NCI-H146 treated with DMSO at 0.1 percent for 48 hours (cell line): Measurements from ENCODE around the gene IMPACT.
A peak's percentile ranks its signal among the peaks of the same experiment; 100 is the strongest.

Experiments used
- DNase-seq: peaks from one replicate; lab custom pipeline; 2025; ENCODE audit not compliant: unreplicated experiment; lab: John Stamatoyannopoulos, UW

IMPACT gene

DNA sequence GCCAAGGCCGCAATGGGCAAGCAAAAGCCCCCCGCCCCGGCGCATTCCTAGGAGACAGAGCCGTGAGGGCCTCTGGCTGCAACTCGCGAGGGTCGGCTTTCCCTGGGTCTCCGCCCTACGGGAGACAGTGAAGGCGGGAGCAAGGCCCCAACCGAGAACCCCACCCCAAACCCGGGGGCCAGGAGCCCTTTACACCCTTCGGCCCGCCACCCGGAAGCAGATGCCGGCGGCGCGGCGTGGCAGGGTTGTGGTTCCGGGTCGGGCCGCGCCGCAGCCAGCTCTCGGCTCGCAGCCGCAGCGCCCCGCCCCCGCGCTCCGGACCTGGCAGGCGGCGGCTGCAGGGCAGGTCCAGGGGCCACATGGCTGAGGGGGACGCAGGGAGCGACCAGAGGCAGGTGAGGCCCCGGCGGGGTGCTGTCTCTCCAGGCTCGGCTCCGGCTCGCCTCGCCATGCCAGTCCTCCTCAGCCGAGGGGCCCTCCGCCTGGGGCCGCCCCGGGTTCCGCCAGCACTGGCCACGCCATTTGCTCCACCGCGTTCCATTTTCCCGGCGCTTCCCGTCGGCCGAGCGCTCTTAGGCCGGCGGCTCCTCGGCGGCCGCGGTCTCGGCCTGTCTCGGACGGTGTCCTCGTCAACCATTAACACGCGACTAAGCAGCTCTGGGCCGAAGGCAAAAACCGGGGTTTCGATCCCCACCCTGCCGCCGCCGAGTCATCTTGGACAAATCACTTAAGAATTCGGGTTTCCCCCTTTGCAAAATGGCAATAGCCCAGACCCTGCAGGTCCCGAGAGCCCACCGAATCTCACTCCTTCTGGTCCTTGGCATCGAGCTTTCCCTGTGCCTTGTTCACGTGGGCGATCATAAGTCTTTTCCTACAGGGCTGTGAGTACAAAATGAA is at the start of gene IMPACT:
IMPACT (plus strand) TSS at position 273 of the 897 bp plus-strand sequence; CDS start at position 360, 87 bp downstream.
- peak; percentile 95 for DNase-seq

DNA sequence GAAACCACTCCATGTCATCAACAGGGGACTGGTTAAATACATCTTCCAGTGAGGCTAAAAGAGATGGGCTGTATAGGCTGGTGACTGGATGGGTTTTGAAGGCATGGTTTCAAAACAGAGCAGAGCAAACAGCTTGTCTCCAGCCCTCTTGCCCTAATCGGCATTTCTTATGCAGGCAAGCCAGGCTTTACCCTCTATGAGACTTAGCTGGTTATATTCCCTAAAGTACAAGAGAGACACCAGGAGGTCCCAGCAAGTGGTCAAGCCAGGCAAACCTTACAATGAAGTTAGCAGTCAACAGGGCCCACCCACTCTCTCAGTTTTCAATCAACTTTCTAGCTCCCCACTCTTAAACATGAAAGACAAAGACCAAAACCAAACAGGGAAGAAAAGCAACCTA is 47.9 kb upstream of the IMPACT start:
- DNase-seq, result no peak

- DNase-seq, result no peak
These were observed 46.2 kb upstream of the IMPACT start for GRCh38 chr18:24380163-24380747.

GRCh38 chr18:24381126-24381525 is 45.3 kb upstream of the IMPACT start:
- no peak for DNase-seq

DNA sequence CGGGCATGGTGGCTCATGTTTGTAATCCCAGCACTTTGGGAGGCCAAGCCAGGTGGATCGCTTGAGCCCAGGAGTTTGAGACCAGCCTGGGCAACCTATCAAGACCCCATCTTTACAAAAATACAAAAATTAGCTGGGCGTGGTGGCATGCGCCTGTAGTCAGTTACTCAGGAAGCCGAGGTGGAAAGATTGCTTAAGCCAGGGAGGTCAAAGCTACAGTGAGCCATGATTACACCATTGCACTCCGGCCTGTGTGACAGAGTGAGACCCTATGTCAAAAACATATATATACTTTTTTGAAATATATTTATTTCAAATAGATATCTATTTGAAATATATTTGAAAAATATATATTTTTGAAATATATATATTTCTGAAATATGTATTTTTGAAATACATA is 39.8 kb upstream of the IMPACT start:
- DNase-seq, result no peak

DNA sequence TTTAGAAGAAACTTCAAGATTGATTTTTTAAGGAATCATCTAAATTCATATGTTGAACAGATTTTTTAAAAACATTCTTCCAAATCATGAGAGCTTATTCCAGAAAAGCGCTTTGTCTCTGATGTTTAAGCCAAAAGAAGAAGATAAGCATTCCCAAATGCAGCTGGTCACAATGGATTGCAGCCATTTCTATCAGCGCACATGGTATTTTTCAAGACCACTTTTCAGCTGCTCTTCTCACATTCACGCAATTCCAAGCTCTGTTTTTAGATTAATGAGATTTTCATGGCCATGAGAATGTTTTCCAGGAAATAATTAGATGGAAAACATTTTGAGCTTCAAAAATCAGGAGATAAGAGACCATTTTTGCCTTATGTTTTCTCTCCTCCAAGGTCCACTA is 37.5 kb upstream of the IMPACT start:
- DNase-seq, result no peak

- no peak for DNase-seq
These were observed 31.2 kb upstream of the IMPACT start for GRCh38 chr18:24395049-24395795.

DNA sequence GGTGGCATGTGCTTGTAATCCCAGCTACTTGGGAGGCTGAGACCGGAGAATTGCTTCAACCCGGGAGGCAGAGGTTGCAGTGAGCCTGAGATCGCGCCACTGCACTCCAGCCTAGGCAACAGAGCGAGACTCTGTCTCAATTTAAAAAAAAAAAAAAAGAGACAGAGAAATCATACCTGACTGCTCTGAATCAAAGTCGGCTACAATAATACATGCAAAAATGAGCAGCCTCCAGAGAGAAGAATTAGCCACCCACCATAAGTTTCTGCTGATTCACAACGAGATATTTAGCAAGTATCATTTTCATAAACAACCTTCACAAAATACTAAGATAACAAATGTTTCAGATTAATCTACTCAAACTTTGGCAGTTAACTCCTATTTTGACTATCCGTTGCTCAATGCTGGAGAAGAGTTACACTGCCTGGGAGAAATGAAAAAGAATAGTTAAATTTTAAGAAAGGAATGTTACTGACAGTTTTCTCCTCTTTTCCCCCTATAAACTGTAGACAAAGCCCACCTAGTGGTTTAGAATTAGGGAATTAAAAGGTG is 30.3 kb upstream of the IMPACT start:
- DNase-seq, result no peak

DNA sequence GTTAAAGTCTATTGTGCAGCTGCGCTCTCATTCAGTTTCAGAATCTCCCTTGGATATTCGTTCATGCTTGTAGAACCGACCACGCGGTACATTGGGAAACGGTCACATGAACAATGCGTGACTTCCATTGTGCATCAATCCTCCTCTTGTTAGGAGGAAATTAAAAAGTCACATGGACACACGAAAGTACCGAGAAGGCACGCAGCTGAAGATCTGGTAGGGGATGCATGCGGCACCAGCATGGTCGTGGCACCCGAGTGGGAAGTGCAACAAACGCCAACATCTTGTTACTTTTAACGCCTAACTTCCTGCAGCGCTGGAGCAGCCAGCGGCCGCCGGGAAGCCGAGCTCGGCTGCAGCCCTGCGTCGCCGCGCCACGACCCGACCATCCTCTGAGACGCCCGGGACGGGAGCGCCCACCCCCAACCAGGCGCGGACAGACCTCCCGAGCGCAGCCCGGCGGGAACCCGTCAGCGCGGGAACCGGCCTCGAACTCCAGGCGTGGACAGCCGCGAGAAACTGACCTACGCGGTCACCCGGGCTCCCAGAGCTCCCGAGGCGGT is 29.3 kb upstream of the IMPACT start:
- DNase-seq, result peak; percentile 87

- peak; percentile 97 for DNase-seq
These were observed 28.6 kb upstream of the IMPACT start, which contains the start of gene OSBPL1A for GRCh38 chr18:24397694-24398368. Gene OSBPL1A, minus strand, starts transcription at chr18:24397824. Its CDS starts 20,291 bp downstream, at chr18:24377533.

GRCh38 chr18:24398540-24398939 is 27.9 kb upstream of the IMPACT start:
- DNase-seq, result no peak

GRCh38 chr18:24400587-24400986 is 25.9 kb upstream of the IMPACT start:
- no peak for DNase-seq

GRCh38 chr18:24402209-24402785 is 24.2 kb upstream of the IMPACT start:
- no peak for DNase-seq

- no peak for DNase-seq
These were observed 23.4 kb upstream of the IMPACT start for GRCh38 chr18:24403076-24403475.

DNA sequence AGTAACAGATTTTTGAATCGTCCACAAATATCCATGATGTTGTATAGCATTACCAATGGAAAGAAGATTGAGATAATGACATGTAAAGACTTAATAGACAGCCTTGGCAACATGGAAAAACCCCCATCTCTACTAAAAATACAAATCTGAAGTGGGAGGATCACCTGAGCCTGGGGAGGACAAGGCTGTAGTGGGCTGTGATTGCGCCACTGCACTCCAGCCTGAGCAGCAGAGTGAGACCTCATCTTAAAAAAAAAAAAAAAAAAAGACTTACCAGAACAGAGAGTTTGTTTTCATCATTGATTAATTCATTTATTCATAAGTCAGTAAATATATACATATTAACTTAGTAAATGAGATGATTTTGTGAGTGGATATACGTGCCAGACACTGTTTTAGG is 21.9 kb upstream of the IMPACT start:
- DNase-seq, result no peak

DNA sequence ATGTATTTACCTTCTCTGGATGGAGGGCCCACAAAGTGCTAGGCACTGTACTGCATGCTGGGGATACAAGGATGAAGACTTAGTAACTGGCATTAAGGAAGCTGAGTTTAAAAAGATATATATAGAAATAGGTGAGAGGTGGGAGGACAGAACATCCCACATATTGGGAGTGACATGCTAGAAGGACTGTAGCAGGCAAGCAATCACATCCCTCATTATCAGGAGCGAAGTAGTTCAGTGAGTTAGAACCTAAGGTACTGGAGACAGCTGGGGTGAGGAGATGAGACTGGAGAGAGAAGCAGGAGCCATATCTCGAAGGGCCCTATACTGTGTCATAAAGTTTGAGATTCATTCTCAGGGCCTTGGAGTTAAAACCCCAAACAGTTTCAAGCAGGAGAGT is 18.0 kb upstream of the IMPACT start:
- no peak for DNase-seq

DNA sequence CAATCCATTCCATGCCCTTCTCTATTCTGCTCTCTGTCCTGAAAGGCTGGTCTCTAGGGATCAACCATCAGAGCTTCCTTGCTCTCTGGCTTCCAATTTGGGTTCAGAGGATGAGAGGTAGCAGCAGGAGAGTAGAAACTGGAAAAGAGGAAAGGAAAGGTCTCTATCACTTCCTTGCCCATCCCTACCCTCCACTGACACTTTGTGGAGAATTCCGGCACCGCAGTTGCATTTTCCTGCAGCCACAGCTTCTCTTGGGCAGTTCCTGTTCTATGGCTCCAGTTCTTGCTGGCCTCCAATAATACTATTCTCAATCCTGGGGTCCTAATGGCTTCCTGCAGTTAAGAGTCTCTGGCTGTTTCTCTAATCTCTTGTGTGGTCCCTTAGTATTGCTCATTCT is 13.3 kb upstream of the IMPACT start:
- DNase-seq, result no peak

DNA sequence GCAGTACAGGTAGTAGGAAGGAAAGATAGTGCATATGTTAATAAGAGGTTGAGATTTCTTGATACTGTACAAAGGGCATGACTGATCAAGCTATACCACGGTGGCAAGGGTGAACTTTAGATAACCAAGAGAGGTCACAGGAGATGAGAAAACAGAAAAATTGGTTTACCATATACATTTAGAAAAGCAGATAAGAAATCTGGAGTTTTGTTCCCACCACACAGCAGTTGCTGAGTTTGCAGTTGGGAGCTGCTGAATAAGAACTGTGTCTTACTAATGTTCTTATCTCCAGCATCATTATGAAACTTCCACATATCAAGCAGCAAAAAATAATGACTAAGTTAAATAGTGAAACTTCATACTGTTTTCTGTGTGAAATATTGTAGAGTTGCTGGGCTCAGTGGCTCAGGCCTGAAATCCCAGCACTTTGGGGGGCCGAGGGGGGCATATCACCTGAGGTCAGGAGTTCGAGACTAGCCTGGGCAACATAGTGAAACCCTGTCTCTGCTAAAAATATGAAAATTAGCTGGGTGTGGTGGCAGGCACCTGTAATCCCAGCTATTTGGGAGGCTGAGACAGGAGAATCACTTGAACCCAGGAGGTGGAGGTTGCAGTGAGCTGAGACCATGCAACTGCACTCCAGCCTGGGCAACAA is 12.0 kb upstream of the IMPACT start:
- no peak for DNase-seq

- no peak for DNase-seq
These were observed 9.0 kb upstream of the IMPACT start for GRCh38 chr18:24417480-24417879.

DNA sequence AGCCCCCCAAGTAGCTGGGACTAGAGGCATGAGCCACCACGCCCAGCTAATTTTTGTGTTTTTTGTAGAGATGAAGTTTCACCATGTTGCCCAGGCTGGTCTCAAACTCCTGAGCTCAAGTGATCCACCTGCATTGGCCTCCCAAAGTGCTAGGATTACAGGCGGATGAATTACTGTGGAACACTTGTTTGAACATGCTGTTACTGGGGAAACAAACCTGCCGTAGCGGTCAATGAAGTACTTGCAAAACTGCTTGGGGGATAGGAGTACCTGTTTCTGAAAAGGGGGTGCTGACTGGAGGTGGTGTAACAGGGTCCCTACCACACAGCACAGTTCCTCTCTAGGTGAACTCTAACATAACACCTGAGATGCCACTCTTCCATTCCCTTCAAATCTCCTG is 5.9 kb upstream of the IMPACT start:
- no peak for DNase-seq
